GM20431 (cell line): Measurements from ENCODE around the gene NBPF12.
"Not testable (repeated sequence)": the region's sequence is repeated elsewhere in the genome, so short reads cannot be mapped to it uniquely, and the experiment has no call there.

Experiments
- in situ Hi-C: fragments of 300-500 bp; cut with MseI, MboI; formaldehyde crosslinking; loops from one replicate; pipeline ENCODE4 v1.15.0; 2020; ENCODE audit warnings: low sequenced_read_pairs; ENCODE audit not compliant: unreplicated experiment

Gene NBPF12, protein sequence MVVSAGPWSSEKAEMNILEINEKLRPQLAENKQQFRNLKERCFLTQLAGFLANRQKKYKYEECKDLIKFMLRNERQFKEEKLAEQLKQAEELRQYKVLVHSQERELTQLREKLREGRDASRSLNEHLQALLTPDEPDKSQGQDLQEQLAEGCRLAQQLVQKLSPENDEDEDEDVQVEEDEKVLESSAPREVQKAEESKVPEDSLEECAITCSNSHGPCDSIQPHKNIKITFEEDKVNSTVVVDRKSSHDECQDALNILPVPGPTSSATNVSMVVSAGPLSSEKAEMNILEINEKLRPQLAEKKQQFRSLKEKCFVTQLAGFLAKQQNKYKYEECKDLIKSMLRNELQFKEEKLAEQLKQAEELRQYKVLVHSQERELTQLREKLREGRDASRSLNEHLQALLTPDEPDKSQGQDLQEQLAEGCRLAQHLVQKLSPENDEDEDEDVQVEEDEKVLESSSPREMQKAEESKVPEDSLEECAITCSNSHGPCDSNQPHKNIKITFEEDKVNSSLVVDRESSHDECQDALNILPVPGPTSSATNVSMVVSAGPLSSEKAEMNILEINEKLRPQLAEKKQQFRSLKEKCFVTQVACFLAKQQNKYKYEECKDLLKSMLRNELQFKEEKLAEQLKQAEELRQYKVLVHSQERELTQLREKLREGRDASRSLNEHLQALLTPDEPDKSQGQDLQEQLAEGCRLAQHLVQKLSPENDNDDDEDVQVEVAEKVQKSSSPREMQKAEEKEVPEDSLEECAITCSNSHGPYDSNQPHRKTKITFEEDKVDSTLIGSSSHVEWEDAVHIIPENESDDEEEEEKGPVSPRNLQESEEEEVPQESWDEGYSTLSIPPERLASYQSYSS (N-terminal part only)

DNA sequence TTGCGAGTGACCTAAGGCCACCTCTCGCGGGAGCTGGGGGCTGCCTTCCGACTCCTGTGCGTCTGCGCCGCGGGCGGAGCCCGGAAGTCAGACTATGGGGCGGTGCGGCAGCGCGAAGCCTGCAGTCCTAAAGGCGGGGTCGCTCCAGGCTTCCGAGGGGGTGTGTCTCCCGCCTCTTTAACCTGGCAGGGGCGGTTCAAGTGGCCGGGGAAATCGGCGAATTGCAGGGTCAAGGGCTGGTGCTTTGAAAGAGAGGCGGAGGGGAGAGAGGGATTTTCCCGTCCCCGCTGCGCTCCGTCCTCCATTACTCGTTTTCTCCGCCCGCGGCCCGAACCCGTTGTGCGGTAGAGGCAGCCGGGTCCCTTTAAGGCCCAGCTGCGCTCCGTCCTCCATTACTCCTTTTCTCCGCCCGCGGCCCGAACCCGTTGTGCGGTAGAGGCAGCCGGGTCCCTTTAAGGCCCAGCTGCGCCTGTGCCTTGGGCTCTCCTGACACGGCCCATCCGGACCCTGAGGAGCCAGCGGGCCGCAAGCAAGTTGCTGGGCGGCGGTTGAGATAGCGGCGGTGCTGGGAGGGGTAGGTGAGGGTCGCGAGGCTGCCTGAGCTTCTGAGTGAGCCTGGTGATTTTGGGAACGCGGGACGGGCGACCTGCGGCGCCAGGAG is at the start of gene NBPF12:
Gene NBPF12 (plus strand): TSS at position 83 of the 661 bp plus-strand sequence. CDS start 21,820 bp downstream, outside the sequence.
- in situ Hi-C loops: not testable (repeated sequence)

- in situ Hi-C loops: not testable (repeated sequence)
These were observed 46.8 kb upstream of the NBPF12 start for GRCh38 chr1:146891355-146891754.

- in situ Hi-C loops: not testable (repeated sequence)
These were observed 45.8 kb upstream of the NBPF12 start for GRCh38 chr1:146892331-146892730.

- in situ Hi-C loops: not testable (repeated sequence)
These were observed 30.4 kb upstream of the NBPF12 start for GRCh38 chr1:146907565-146908261.

DNA sequence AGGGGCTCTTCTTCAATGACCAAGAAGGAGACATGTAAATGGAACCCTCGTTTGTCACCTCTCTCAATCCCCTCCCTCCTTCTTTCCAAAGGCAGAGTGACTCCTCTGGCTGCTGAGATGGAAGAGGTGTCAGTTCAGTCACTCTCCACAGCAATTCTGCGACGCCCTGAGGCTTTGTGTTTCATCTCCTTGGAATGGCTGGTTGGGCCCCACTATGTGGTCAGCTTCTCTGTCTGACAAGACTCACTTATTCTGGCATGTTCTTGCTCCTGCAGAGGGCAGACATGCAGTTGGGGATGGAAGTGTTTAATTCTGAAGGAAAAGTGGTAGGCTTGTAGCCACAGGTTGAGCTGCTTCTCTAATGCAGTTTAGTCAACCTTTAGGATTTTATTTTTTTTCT is 25.1 kb upstream of the NBPF12 start:
- in situ Hi-C loops: not testable (repeated sequence)

- in situ Hi-C loops: not testable (repeated sequence)
These were observed 17.3 kb upstream of the NBPF12 start for GRCh38 chr1:146920811-146921210.

- in situ Hi-C loops: not testable (repeated sequence)
These were observed 15.5 kb upstream of the NBPF12 start for GRCh38 chr1:146922614-146923013.

GRCh38 chr1:146924106-146924505 is 14.0 kb upstream of the NBPF12 start:
- in situ Hi-C loops: not testable (repeated sequence)

GRCh38 chr1:146926413-146926812 is 11.7 kb upstream of the NBPF12 start:
- in situ Hi-C loops: not testable (repeated sequence)

- in situ Hi-C loops: not testable (repeated sequence)
These were observed 7.9 kb upstream of the NBPF12 start for GRCh38 chr1:146930225-146930624.

DNA sequence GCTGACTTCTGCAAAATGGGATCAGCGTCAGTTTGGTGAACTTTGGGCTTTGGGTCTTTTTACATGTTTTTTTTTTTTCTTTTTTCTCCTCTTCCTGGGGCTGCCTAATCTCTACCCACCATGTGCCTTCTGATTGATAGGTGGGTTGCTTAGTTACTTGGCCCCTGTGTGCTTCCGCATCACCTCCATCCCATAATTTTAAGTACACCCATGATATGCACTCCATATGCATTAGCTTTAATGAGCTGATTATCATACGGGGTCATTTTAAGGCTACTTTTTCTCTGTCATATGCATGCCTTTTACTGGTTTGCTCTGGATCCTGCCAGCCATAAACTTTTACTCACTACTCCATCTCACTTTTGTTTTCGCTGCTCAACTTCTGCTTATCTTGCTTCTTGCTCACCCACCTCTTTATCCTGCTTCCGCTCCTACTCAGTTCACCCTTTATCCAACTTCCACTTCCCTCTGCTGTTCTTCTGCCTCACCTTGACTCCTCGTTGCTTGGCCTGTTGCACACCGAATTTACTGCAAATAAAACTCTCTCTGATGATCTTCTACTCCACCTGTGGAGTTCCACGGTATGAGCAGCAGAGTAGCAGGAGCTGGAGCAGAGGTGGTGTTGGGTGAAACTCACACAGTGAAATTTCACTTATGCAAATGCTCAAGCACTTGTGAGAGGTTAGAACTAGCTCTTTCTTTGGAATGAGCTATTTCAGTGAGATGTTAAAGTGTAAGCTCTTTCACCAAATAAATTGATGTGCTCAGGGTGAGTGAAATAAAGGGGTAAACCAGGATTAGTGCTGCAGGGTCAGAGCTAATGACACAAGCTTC is 3.5 kb upstream of the NBPF12 start:
- in situ Hi-C loops: not testable (repeated sequence)

DNA sequence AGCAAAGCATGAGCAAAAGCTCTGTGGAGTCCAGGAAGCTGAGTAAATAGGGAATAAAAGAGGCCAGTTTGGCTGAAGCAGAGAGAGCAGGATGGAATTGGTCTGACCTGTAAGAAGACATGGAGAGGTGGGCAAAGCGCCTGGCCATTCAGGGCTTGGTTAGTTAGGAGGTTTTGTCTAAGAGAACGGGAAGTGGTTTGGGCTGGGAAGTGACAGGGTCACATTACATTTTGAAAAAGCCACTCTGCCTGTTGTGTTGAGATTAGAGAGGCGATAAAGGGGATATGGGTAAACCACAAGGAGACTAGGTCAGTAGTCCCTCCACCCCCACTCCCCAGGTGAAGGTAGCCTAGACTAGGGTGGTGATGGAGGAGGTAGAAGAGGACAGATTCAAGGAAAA is 662 bp upstream of the NBPF12 start:
- in situ Hi-C loops: not testable (repeated sequence)

DNA sequence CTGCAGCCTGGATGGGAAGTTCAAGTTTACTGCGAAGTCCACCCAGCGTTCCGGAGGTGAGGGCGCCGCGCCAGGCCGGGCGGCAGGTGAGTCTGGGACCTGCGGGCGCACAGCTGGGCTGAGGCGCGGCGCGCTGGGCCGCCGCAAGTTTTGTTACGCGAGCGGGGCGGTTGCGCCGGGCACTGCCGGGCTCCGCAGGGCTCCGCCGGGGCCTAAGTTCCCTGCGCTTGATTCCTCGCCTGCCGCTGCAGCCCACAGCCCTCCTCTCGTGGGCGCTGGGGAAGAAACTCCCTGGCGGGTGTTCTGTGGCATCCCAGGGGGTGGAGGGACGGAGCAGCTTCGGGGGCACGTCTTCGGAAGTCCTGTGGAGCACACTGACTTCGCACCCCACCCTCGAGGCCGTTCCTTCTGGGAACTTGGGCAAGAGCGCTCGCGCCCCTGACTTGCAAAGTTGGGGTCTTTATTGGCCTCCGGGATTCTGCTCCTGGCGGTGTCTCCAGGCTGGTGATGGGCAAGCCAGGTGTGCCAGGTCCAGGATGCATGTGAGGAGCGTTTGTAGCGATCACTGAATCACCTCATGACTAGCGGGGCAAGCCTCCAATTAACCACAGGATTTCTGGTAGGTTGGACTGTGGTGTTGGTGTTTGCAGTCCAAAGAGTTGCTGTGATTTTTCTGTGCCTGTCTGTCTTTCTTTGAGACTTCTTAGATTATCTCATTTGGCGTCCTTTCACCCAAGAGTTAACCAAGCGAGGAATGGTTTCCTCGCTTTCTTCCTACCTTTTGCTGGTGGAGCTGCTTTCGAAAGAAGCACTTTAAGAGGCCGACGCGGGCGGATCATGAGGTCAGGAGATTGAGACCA is 1.0 kb downstream of the NBPF12 start:
- in situ Hi-C loops: not testable (repeated sequence)

DNA sequence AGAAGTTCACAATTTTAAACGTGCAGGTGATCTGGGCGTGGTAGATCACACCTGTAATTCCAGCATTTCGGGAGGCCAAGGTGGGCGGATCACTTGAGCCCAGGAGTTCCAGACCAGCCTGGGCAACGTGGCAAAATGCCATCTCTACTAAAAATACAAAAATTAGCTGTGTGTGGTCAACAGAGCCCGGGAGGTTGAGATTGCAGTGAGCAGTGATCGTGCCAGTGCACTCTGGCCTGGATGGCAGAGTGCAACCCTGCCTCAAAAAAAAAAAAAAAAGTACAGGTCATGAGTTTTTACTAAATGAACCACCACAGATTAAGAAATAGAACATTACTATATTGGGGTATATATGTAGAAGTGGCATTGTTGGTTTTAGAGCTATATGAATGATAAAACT is 2.2 kb downstream of the NBPF12 start:
- in situ Hi-C loops: not testable (repeated sequence)

GRCh38 chr1:146943342-146943886 is 5.3 kb downstream of the NBPF12 start:
- in situ Hi-C loops: not testable (repeated sequence)

DNA sequence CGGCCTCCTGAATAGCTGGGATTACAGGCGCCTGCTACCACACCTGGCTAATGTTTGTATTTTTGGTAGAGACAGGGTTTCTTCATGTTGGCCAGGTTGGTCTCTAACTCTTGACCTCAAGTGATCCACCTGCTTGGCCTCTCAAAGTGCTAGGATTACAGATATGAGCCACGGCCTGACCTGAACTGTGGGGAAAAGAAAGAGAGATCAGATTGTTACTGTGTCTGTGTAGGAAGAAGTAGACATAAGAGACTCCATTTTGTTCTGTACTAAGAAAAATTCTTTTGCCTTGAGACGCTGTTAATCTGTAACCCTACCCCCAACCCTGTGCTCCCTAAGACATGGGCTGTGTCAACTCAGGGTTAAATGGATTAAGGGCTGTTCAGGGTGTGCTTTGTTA is 10.0 kb downstream of the NBPF12 start:
- in situ Hi-C loops: not testable (repeated sequence)

DNA sequence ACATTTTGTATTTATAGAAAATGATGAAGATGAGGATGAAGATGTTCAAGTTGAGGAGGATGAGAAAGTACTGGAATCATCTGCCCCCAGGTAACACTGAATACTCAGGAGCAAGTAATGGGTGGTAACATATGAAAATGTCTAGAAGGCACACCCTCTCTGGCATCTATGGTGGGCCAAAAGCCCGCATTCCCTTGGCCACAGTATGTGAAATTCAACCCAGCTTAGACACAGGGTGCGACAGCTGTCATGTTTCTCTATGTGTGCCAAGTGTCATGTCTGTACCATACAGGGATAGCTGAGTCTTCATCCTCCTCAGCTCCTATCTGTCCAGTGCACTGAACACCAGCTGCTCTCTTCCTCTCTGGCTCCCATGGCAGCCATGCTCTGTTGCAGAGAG is 26.2 kb downstream of the NBPF12 start:
- in situ Hi-C loops: not testable (repeated sequence)

DNA sequence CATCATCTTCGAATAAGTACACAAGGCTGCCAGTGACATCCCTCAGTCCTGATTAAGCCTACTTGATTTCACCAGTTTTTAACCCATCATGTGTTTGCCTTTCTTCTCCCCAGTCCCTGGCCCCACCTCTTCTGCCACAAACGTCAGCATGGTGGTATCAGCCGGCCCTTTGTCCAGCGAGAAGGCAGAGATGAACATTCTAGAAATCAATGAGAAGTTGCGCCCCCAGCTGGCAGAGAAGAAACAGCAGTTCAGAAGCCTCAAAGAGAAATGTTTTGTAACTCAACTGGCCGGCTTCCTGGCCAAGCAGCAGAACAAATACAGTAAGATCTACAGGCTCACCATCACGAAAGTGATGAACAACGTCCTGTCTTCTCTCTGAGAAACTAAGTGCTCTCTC is 28.2 kb downstream of the NBPF12 start:
- in situ Hi-C loops: not testable (repeated sequence)
